GM12873 (cell line): ENCODE data around the gene CCNY.

ENCODE experiments used
- TF ChIP-seq, protein P1 (sequence below): IDR thresholded peaks from 2 replicates; pipeline ENCODE4 v1.5.1; 2012; ENCODE audit warnings: low read depth, mild to moderate bottlenecking, moderate library complexity, low read length, control low read depth; ENCODE audit not compliant: insufficient read depth; ENCODE audit errors: missing control alignments

The CCNY gene

DNA sequence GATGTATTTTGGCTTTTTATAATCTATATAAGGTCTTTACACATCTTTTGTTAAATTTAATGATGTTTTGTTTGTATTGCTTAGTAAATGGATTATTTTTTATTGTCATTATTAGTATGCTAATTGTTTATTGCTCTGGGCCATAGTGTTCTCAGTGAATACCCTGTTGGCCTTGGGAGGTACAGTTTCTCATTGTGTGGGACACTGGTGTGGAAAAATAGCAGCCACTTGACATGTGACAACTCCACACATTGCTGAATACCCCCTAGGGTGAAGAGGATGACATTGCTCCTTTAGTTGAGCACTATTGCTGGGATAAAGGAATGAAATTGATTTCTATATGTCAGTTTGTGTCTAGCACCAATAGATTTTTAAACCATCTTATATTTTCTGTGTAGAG, 130.9 kb downstream of the CCNY start:
- TF ChIP-seq, protein P1, sequence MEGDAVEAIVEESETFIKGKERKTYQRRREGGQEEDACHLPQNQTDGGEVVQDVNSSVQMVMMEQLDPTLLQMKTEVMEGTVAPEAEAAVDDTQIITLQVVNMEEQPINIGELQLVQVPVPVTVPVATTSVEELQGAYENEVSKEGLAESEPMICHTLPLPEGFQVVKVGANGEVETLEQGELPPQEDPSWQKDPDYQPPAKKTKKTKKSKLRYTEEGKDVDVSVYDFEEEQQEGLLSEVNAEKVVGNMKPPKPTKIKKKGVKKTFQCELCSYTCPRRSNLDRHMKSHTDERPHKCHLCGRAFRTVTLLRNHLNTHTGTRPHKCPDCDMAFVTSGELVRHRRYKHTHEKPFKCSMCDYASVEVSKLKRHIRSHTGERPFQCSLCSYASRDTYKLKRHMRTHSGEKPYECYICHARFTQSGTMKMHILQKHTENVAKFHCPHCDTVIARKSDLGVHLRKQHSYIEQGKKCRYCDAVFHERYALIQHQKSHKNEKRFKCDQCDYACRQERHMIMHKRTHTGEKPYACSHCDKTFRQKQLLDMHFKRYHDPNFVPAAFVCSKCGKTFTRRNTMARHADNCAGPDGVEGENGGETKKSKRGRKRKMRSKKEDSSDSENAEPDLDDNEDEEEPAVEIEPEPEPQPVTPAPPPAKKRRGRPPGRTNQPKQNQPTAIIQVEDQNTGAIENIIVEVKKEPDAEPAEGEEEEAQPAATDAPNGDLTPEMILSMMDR, result no peak

DNA sequence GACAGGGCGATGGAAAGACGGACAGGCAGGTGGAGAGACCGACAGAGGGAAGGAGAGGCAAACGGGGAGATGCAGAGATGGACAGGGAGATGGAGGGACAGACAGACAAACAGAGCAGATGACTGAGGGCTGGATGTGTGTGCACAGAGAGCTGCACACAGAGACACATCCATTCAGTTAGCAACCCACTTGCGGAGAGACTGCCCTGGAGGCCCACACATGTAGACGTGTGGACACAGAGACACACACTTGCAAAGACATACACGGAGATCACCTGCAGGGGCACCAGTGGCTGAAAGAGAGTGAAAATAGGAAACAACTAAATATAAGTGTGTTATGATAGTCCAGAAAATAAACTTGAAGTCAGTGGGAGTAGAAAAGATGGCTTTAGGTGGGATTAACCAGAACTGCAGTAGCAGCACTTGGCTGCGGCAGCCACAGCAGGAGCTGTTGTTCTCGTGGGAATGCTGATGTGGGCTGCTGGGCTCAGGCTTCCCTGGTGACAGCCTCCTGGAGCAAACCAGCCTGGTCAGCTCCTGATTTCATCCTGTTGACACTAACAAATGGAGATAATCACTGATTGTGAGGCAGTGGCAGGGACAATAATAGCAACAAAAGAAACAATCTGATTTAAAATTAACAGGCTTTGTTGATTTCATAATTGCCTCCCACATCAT, 134.1 kb downstream of the CCNY start:
- TF ChIP-seq, protein P1, result no peak

DNA sequence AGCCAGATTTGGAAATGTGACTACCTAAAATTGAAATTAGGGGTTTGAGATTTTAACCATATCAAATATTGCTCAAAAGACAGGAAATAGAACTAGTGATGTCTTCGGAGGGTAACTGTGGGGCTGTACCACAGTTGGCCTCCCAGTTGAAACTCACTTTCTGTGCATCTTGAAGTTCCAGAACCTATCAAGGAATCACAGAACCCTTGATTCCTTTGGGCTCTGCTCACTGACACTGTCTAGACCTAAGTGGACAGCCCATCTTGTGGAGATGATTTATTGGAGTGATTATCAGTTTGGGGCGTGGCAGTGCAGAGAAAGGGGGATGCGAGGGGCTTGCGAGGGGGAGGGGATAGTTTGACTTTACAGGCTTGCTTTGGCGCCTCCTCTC, 134.6 kb downstream of the CCNY start:
- TF ChIP-seq, protein P1, result no peak

DNA sequence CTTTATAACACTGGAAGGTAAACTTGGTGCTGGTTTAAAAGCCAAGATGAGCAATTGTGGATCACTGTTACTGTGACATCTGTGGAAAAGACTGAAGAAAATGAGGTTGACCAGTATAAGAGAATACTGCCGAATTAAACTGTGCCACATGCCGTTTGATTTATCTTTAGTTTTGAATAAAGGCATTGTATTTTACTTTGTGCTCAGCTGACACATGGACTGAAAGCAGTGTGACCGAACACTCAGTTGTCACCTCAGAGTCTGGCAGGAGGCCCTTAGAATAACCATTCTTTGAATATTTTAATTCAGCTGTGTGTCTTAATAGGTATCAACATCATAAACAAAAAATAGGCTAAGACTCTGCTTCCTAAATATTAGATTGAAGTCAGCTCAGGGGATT, 135.1 kb downstream of the CCNY start:
- TF ChIP-seq, protein P1, result no peak

DNA sequence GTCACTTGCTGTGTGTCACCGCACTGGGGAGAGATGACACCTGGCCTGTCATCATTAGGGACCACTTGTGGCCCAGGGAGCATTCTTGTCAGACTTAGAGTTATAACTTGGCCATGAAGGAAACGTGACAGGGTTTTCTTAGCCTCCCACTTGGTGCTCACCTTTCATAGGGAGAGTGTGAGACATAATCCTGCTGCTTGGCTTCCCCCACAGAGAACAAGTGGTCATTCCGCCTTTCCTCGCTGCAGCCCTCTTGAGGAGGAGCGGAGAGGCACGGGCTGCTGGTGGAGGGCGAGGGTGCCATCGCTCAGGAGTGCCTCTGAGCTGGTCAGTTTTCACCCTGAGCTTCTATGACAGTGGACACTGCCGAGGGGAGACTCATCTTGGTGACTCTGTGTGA, 143.8 kb downstream of the CCNY start:
- TF ChIP-seq, protein P1, result no peak

DNA sequence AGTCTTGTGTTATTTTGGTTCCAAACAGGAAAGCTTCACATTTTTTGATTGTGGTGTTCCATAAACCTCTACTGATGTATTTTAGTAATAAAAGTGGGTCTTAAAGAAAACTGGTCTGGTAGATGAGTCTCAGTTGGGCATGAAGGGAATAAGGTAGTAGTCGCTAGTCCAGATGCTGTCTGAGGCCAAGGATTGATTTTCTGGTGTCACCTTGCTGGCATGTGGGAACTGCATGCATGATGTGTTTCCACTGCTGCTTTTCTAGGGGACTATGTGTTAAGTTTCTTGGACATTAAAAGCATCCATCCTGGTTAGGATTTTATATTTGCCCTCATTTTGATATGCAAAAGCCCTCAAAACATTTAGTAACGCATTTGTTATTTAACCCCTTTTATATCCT, 145.1 kb downstream of the CCNY start:
- TF ChIP-seq, protein P1, result no peak

DNA sequence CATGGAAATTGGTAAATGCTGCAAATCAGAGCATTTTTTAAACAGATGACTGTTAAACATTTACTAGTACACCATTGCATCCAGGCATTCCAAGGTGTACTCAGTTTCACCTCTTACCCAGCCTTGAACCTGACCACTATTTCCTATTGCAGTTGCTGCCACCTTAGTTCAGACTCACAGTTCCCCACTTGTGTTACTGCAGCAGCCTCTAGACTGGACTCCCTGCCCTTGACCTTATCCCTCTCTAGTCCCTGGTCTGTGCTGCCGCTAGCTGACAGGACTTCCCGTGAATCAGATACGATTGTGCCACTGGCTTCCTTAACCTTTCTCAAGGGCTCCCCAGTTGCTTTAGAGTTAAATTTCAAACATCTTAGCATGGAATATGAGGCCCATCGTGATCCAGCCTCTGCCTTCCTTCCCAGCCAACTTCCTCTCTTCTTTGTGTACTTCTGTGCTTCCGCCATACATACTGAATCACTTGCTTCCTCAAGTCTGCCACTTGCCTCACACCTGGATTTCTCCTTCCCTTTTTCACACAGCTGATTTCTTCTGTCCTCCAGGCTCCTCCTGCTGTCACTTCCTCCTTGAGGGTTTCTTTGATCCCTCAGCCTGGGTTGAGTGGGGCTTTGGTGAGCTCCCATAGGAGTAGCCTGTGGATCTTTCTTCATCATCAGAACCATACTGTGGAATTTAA, 150.1 kb downstream of the CCNY start:
- TF ChIP-seq, protein P1, result no peak
